Neural cell (in vitro differentiated cells): ENCODE measurements around the gene HHIPL1.

Experiments used
- CTCF ChIP-seq: fragments of 450-650 bp; IDR thresholded peaks from 2 replicates; pipeline ENCODE4 v1.5.1; 2014; ENCODE audit warnings: antibody characterized with exemption, mild to moderate bottlenecking, moderate library complexity; ENCODE audit not compliant: poor library complexity, severe bottlenecking
- EZH2 ChIP-seq: fragments of 200-600, 300-800 bp; shearing (Covaris generic), sonication (generic); IDR thresholded peaks from 2 replicates; pipeline ENCODE4 v1.6.1; 2014; ENCODE audit warnings: antibody characterized with exemption, low read length, borderline replicate concordance, mild to moderate bottlenecking; ENCODE audit not compliant: insufficient read depth, poor library complexity, severe bottlenecking
- MXI1 ChIP-seq: fragments of 450-650 bp; conservative IDR thresholded peaks from 2 replicates; pipeline ENCODE4 v1.6.1; 2014; ENCODE audit warnings: antibody characterized with exemption, mild to moderate bottlenecking; ENCODE audit not compliant: poor library complexity, severe bottlenecking
- POLR2AphosphoS5 ChIP-seq: IDR thresholded peaks from 2 replicates; pipeline ENCODE4 v1.6.1; 2012
- RAD21 ChIP-seq: fragments of 450-650 bp; conservative IDR thresholded peaks from 2 replicates; pipeline ENCODE4 v1.6.1; 2014; ENCODE audit warnings: antibody characterized with exemption, mild to moderate bottlenecking, moderate library complexity
- REST ChIP-seq: IDR thresholded peaks from 2 replicates; pipeline ENCODE4 v1.6.1; 2012; ENCODE audit warnings: borderline replicate concordance
- TAF1 ChIP-seq: IDR thresholded peaks from 2 replicates; pipeline ENCODE4 v1.6.1; 2012; ENCODE audit warnings: low read depth

- TF ChIP-seq CTCF: no peak
- TF ChIP-seq REST: no peak
- TF ChIP-seq POLR2AphosphoS5: no peak
- no peak for TF ChIP-seq EZH2
- TF ChIP-seq RAD21: no peak
- TF ChIP-seq TAF1: no peak
- no peak for TF ChIP-seq MXI1
Observed at GRCh38 chr14:99643343-99643742, 1.6 kb upstream of the HHIPL1 start.
